ENCODE results near the gene MBNL2. TPM values are rescaled to one million over a fixed set of nuclear protein-coding genes. Genes with fewer than 3 reads are reported as not detected.

The MBNL2 gene
- total and polyA plus RNA-seq, 2 experiments from 2014 or later: 0.55 to 3.2 TPM

DNA sequence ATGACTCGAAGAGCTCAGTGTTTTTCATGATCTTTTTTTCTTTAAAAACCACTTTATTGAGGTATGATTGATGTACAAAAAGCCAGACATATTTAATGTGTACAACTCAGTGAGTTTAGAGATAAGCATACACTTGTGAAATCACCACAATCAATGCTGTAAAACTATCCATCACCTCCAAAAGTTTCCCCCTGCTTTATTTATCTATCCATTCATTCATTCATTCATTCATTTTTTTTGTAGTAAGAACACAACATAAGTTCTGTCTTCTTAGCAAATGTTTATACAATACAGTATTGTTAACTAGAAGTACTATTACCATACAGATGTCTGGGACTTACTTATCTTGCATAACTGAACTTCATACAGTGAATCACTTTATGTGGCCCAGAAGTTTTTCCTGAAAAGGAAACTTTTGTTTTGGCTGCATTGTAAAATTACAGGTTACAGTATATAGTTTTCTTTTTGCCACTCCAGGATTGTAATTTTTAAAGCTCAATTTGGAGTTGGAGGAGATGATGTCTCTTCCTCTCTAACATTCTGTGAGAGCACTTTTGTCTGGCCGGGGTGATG lies 218.6 kb downstream of the MBNL2 start:
- no peak for DNase-seq (ENCODE audit: low spot score)
- Histone ChIP-seq H3K27me3 (ENCODE audit: insufficient read depth) (no peaks in the 10 kb centered on the region), H3K4me3 (no peak overlapping the region), H3K9me2 (ENCODE audit: insufficient read depth) (no peaks in the 10 kb centered on the region), H4K20me1 (replicated peaks; ENCODE audit: insufficient read depth) (no peaks in the 10 kb centered on the region; the same call in 1 of the 2 replicates), H3K36me3 (ENCODE audit: insufficient read depth) (peaks cover 4% of the 10 kb centered on the region; the same call in 1 of the 2 replicates), H3F3A (replicated peaks; ENCODE audit: low read depth) (no peaks in the 10 kb centered on the region), H2AFZ (no peak overlapping the region), H3K27ac (ENCODE audit: low read depth) (no peak overlapping the region), H3K79me2 (replicated peaks; ENCODE audit: insufficient read depth) (peaks cover 75% of the 10 kb centered on the region), H3K4me1 (ENCODE audit: insufficient read depth) (peaks cover 3% of the 10 kb centered on the region; the same call in 1 of the 2 replicates), H3K4me2 (no peak overlapping the region)
- Mint-ChIP-seq H3K9me3 (no peaks in the 10 kb centered on the region), H3K4me3 (no peak overlapping the region), H3K4me1 (peaks cover 8% of the 10 kb centered on the region; the same call in 2 of the 3 replicates), H3K27me3 (ENCODE audit: insufficient read depth, low read depth, poor library complexity) (no peaks in the 10 kb centered on the region), H3K27ac (no peak overlapping the region), H3K36me3 (ENCODE audit: low read depth) (no peaks in the 10 kb centered on the region)
- no peak for TF ChIP-seq EZH2phosphoT487 (IDR thresholded peaks at IDR 0.05; ENCODE audit: unreplicated experiment)
- no peak for TF ChIP-seq EZH2 (IDR thresholded peaks at IDR 0.05; ENCODE audit: low read depth, unreplicated experiment)
- no peak for TF ChIP-seq ZNF331 (CRISPR knock-in tag; IDR thresholded peaks at IDR 0.05; ENCODE audit: low read depth)
- TF ChIP-seq CREB1 (CRISPR knock-in tag; IDR thresholded peaks at IDR 0.05; ENCODE audit: low read depth): no peak
- TF ChIP-seq, protein P1, sequence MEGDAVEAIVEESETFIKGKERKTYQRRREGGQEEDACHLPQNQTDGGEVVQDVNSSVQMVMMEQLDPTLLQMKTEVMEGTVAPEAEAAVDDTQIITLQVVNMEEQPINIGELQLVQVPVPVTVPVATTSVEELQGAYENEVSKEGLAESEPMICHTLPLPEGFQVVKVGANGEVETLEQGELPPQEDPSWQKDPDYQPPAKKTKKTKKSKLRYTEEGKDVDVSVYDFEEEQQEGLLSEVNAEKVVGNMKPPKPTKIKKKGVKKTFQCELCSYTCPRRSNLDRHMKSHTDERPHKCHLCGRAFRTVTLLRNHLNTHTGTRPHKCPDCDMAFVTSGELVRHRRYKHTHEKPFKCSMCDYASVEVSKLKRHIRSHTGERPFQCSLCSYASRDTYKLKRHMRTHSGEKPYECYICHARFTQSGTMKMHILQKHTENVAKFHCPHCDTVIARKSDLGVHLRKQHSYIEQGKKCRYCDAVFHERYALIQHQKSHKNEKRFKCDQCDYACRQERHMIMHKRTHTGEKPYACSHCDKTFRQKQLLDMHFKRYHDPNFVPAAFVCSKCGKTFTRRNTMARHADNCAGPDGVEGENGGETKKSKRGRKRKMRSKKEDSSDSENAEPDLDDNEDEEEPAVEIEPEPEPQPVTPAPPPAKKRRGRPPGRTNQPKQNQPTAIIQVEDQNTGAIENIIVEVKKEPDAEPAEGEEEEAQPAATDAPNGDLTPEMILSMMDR (conservative IDR thresholded peaks at IDR 0.05; ENCODE audit: low read depth in 2 of 2): no peak
- TF ChIP-seq STAT1 (IDR thresholded peaks at IDR 0.05; ENCODE audit: unreplicated experiment): no peak
- TF ChIP-seq, protein P2, sequence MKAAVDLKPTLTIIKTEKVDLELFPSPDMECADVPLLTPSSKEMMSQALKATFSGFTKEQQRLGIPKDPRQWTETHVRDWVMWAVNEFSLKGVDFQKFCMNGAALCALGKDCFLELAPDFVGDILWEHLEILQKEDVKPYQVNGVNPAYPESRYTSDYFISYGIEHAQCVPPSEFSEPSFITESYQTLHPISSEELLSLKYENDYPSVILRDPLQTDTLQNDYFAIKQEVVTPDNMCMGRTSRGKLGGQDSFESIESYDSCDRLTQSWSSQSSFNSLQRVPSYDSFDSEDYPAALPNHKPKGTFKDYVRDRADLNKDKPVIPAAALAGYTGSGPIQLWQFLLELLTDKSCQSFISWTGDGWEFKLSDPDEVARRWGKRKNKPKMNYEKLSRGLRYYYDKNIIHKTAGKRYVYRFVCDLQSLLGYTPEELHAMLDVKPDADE (IDR thresholded peaks at IDR 0.05): no peak
- TF ChIP-seq POLR2AphosphoS5 (IDR thresholded peaks at IDR 0.05; ENCODE audit: low read depth): no peak
- TF ChIP-seq, protein P3, sequence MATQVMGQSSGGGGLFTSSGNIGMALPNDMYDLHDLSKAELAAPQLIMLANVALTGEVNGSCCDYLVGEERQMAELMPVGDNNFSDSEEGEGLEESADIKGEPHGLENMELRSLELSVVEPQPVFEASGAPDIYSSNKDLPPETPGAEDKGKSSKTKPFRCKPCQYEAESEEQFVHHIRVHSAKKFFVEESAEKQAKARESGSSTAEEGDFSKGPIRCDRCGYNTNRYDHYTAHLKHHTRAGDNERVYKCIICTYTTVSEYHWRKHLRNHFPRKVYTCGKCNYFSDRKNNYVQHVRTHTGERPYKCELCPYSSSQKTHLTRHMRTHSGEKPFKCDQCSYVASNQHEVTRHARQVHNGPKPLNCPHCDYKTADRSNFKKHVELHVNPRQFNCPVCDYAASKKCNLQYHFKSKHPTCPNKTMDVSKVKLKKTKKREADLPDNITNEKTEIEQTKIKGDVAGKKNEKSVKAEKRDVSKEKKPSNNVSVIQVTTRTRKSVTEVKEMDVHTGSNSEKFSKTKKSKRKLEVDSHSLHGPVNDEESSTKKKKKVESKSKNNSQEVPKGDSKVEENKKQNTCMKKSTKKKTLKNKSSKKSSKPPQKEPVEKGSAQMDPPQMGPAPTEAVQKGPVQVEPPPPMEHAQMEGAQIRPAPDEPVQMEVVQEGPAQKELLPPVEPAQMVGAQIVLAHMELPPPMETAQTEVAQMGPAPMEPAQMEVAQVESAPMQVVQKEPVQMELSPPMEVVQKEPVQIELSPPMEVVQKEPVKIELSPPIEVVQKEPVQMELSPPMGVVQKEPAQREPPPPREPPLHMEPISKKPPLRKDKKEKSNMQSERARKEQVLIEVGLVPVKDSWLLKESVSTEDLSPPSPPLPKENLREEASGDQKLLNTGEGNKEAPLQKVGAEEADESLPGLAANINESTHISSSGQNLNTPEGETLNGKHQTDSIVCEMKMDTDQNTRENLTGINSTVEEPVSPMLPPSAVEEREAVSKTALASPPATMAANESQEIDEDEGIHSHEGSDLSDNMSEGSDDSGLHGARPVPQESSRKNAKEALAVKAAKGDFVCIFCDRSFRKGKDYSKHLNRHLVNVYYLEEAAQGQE (IDR thresholded peaks at IDR 0.05; ENCODE audit: unreplicated experiment): no peak
- TF ChIP-seq JUNB (IDR thresholded peaks at IDR 0.05; ENCODE audit: unreplicated experiment): no peak
- TF ChIP-seq, protein P4, sequence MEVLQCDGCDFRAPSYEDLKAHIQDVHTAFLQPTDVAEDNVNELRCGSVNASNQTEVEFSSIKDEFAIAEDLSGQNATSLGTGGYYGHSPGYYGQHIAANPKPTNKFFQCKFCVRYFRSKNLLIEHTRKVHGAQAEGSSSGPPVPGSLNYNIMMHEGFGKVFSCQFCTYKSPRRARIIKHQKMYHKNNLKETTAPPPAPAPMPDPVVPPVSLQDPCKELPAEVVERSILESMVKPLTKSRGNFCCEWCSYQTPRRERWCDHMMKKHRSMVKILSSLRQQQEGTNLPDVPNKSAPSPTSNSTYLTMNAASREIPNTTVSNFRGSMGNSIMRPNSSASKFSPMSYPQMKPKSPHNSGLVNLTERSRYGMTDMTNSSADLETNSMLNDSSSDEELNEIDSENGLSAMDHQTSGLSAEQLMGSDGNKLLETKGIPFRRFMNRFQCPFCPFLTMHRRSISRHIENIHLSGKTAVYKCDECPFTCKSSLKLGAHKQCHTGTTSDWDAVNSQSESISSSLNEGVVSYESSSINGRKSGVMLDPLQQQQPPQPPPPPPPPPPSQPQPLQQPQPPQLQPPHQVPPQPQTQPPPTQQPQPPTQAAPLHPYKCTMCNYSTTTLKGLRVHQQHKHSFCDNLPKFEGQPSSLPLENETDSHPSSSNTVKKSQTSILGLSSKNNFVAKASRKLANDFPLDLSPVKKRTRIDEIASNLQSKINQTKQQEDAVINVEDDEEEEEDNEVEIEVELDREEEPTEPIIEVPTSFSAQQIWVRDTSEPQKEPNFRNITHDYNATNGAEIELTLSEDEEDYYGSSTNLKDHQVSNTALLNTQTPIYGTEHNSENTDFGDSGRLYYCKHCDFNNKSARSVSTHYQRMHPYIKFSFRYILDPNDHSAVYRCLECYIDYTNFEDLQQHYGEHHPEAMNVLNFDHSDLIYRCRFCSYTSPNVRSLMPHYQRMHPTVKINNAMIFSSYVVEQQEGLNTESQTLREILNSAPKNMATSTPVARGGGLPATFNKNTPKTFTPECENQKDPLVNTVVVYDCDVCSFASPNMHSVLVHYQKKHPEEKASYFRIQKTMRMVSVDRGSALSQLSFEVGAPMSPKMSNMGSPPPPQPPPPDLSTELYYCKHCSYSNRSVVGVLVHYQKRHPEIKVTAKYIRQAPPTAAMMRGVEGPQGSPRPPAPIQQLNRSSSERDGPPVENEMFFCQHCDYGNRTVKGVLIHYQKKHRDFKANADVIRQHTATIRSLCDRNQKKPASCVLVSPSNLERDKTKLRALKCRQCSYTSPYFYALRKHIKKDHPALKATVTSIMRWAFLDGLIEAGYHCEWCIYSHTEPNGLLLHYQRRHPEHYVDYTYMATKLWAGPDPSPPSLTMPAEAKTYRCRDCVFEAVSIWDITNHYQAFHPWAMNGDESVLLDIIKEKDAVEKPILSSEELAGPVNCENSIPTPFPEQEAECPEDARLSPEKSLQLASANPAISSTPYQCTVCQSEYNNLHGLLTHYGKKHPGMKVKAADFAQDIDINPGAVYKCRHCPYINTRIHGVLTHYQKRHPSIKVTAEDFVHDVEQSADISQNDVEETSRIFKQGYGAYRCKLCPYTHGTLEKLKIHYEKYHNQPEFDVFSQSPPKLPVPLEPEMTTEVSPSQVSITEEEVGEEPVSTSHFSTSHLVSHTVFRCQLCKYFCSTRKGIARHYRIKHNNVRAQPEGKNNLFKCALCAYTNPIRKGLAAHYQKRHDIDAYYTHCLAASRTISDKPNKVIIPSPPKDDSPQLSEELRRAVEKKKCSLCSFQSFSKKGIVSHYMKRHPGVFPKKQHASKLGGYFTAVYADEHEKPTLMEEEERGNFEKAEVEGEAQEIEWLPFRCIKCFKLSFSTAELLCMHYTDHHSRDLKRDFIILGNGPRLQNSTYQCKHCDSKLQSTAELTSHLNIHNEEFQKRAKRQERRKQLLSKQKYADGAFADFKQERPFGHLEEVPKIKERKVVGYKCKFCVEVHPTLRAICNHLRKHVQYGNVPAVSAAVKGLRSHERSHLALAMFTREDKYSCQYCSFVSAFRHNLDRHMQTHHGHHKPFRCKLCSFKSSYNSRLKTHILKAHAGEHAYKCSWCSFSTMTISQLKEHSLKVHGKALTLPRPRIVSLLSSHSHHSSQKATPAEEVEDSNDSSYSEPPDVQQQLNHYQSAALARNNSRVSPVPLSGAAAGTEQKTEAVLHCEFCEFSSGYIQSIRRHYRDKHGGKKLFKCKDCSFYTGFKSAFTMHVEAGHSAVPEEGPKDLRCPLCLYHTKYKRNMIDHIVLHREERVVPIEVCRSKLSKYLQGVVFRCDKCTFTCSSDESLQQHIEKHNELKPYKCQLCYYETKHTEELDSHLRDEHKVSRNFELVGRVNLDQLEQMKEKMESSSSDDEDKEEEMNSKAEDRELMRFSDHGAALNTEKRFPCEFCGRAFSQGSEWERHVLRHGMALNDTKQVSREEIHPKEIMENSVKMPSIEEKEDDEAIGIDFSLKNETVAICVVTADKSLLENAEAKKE (CRISPR knock-in tag; IDR thresholded peaks at IDR 0.05): no peak
- no peak for ATAC-seq
